HG03354 (cell line): ENCODE measurements around the gene BGLAP.

ENCODE experiments used
- ATAC-seq: cut with Tn5 transposase; IDR thresholded peaks from one replicate; pipeline ENCODE4 v1.9.1; 2021; ENCODE audit warnings: mild to moderate bottlenecking; ENCODE audit not compliant: unreplicated experiment, poor library complexity, severe bottlenecking

Gene BGLAP

DNA sequence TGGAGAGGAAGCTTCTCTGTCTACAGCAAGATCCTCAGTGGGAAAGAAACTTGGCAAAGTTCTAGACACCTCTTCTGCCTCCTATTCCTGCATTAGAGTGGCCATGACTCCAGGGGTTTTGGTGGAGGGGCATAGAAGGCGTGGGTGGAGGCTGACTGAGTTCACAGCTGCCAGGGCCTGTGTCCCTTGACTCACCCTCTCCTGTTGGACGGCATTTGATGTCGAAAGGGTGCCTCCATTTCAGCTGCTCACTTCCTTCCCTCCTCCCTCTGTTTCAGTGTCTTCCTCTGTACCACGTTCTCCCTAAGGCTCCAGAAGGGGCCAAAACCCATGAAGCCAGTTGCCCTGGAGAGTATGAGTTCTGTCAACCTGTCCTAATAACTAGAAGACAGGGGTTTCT is 42.8 kb downstream of the BGLAP start:
- no peak for ATAC-seq

DNA sequence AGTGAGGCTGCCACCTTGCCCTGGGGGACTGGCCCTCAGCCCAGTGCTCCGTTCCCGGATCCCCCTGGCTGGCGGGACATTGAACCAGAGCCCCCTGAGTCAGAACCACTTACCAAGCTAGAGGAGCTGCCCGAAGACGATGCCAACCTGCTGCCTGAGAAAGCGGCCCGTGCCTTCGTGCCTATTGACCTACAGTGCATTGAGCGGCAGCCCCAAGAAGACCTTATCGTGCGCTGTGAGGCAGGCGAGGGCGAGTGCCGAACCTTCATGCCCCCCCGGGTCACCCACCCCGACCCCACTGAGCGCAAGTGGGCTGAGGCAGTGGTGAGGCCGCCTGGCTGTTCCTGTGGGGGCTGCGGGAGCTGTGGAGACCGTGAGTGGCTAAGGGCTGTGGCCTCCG is 43.5 kb downstream of the BGLAP start:
- ATAC-seq: no peak

DNA sequence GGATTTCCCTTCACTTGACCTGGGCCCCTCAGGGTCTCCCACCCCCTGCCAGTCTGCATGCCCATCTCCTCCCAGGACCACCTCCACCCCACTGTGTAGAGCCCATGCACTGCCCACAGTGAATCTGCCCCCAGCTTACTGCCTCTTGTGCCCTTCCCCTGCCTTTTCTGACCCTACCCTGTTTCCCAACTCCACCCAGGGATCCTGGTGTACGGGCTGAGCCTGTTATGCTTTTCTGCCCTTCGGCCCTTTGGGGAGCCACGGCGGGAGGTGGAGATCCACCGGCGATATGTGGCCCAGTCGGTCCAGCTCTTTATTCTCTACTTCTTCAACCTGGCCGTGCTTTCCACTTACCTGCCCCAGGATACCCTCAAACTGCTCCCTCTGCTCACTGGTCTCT is 44.1 kb downstream of the BGLAP start:
- no peak for ATAC-seq

DNA sequence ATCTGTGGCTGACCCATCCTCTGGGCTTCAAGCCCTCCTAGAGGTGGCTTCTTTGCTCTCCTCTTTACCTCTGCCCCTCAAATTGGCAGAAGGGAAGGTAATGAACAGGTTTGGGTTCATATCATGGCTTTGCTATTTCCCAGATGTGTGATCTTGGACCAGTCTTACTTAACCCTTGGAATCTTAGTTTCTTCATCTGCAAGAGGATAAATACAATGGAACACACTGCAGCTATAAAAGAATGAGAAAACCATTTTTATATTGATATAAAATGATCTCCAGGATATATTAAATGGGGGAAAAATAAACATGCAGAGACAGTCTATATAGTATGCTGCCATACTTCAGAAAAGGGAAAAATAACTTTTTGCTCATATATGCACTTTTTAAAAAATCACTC is 47.9 kb downstream of the BGLAP start:
- ATAC-seq: no peak

DNA sequence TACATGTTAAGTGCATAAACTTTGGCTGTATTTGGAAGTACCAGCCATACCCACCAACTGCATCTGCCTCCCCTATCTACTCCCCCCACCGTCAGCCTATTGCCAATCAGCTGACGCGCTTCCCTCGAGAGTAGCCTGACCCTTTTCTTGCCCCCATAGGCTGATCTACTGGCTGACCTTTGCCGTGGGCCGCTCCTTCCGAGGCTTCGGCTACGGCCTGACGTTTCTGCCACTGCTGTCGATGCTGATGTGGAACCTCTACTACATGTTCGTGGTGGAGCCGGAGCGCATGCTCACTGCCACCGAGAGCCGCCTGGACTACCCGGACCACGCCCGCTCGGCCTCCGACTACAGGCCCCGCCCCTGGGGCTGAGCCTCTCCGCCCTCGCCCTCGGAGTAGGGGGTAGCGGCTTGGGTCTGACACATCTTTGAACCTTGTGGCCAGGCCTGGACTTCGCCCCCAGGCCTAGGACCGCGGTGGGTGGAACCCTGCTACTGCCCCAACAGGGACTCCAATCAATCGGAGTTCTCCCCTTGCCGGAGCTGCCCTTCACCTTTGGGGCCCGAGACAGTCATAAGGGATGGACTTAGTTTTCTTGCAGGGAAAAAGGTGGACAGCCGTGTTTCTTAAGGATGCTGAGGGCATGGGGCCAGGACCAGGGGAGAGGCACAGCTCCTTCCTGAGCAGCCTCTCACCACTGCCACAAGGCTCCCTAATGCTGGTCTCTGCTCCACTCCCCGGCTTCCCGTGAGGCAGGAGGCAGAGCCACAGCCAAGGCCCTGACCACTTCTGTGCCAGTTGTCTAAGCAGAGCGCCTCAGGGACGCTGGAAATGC is 49.5 kb downstream of the BGLAP start:
- no peak for ATAC-seq
